Activated B cell treated with CpG ODN at 0.5 μM for 24 hours (primary cell): ENCODE measurements around the gene PLCH1. TPM values are rescaled to one million over a fixed set of nuclear protein-coding genes. Genes with fewer than 3 reads are reported as not detected.

Source experiments
- ATAC-seq: fragments of 200-7000 bp; cut with Tn5 transposase; one replicate; pipeline ENCODE4 v1.10.0; 2021; ENCODE audit warnings: low read depth, mild to moderate bottlenecking, moderate library complexity
- CTCF ChIA-PET: fragments of 350-600 bp; sonication (Branson Sonifier 250); formaldehyde crosslinking; loops from one replicate; lab custom pipeline; 2021; ENCODE audit warnings: antibody characterized with exemption; lab: Charles Lee
- POLR2A ChIA-PET: fragments of 350-600 bp; sonication (Branson Sonifier 250); formaldehyde crosslinking; loops from one replicate; lab custom pipeline; 2021; ENCODE audit warnings: antibody characterized with exemption; lab: Charles Lee
- DNase-seq: peaks from one replicate; pipeline ENCODE4 v3.0.0; 2022
- H3K27ac Mint-ChIP-seq: one replicate; pipeline ENCODE4 v1.8.0; 2020; ENCODE audit warnings: mixed read lengths
- H3K27me3 Mint-ChIP-seq: one replicate; pipeline ENCODE4 v1.8.0; 2021; ENCODE audit warnings: mixed read lengths
- H3K36me3 Mint-ChIP-seq: one replicate; pipeline ENCODE4 v1.8.0; 2021; ENCODE audit warnings: low read depth, mixed read lengths
- H3K4me1 Mint-ChIP-seq: one replicate; pipeline ENCODE4 v1.8.0; 2021; ENCODE audit warnings: mixed read lengths
- H3K4me3 Mint-ChIP-seq: one replicate; pipeline ENCODE4 v1.8.0; 2020; ENCODE audit warnings: mild to moderate bottlenecking, mixed read lengths
- H3K9me3 Mint-ChIP-seq: one replicate; pipeline ENCODE4 v1.8.0; 2020; ENCODE audit warnings: mixed read lengths
- intact Hi-C: fragments of 100-400 bp; cut with micrococcal nuclease; formaldehyde crosslinking; loops from one replicate; pipeline ENCODE4 v1.15.1; 2024
- total RNA-seq: library from RNA; stranded (reverse); gene quantifications from 2 replicates; pipeline ENCODE4 v1.2.3, GENCODE V29; 2022
- TF ChIP-seq, protein P1 (sequence below): fragments of 200-600 bp; IDR thresholded peaks from one replicate; pipeline ENCODE4 v1.8.0; 2022; ENCODE audit warnings: antibody characterized with exemption, mild to moderate bottlenecking

The PLCH1 gene
- total RNA-seq, 1 donor from 2014 or later = 0.27 TPM

DNA sequence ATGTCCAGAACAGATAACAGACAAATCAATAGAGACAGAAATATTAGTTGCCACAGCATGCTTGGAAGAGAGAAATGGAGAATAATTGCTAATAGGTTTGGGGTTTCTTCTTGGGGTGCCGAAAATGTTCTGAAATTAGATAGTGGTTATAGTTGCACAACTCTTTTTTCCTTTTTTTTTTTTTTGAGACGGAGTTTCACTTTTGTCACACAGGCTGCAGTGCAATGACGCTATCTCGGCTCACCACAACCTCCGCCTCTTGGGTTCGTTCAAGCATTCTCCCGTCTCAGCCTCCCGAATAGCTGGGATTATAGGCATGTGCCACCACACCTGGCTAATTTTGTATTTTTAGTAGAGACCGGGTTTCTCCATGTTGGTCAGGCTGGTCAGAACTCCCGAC is 163.3 kb downstream of the PLCH1 start:
- CTCF ChIA-PET = no interaction called here
- no peaks in the 10 kb centered on the region for H3K4me1 Mint-ChIP-seq
- TF ChIP-seq, protein P1, sequence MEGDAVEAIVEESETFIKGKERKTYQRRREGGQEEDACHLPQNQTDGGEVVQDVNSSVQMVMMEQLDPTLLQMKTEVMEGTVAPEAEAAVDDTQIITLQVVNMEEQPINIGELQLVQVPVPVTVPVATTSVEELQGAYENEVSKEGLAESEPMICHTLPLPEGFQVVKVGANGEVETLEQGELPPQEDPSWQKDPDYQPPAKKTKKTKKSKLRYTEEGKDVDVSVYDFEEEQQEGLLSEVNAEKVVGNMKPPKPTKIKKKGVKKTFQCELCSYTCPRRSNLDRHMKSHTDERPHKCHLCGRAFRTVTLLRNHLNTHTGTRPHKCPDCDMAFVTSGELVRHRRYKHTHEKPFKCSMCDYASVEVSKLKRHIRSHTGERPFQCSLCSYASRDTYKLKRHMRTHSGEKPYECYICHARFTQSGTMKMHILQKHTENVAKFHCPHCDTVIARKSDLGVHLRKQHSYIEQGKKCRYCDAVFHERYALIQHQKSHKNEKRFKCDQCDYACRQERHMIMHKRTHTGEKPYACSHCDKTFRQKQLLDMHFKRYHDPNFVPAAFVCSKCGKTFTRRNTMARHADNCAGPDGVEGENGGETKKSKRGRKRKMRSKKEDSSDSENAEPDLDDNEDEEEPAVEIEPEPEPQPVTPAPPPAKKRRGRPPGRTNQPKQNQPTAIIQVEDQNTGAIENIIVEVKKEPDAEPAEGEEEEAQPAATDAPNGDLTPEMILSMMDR = no peak
- intact Hi-C loops = no loop called here
- ATAC-seq = no peak
- no peaks in the 10 kb centered on the region for H3K9me3 Mint-ChIP-seq
- no peaks in the 10 kb centered on the region for H3K27me3 Mint-ChIP-seq
- no peaks in the 10 kb centered on the region for H3K36me3 Mint-ChIP-seq
- no peak overlapping the region for H3K27ac Mint-ChIP-seq
- DNase-seq = no peak
- no peak overlapping the region for H3K4me3 Mint-ChIP-seq
- POLR2A ChIA-PET = no interaction called here

DNA sequence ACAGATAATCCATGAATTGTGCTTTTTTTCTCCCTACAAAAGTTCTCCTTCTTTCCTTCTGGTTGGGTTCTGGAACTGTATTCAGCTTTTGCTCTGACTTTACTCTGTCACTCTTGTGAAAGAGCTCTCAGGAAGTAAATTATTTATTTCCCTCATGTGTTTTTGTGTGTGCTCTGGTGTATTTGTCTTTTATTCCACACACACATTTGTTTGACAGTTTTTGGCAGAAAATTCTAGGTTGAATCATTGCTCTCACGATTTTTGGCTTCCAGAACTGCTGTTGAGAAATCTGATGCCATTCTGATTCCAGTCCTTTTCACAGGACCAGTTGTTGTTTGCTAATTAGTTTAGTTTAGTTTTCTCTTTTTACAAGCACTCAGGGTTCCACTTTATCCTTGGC is 172.8 kb downstream of the PLCH1 start:
- no peaks in the 10 kb centered on the region for H3K4me1 Mint-ChIP-seq
- peaks cover 5% of the 10 kb centered on the region for H3K27me3 Mint-ChIP-seq
- intact Hi-C loops = no loop called here
- ChIA-PET POLR2A (no interaction called here), CTCF (no interaction called here)
- no peak overlapping the region for H3K27ac Mint-ChIP-seq
- DNase-seq = no peak
- no peaks in the 10 kb centered on the region for H3K36me3 Mint-ChIP-seq
- TF ChIP-seq, protein P1 = no peak
- no peak for ATAC-seq
- H3K9me3 Mint-ChIP-seq = no peaks in the 10 kb centered on the region
- H3K4me3 Mint-ChIP-seq = no peak overlapping the region

DNA sequence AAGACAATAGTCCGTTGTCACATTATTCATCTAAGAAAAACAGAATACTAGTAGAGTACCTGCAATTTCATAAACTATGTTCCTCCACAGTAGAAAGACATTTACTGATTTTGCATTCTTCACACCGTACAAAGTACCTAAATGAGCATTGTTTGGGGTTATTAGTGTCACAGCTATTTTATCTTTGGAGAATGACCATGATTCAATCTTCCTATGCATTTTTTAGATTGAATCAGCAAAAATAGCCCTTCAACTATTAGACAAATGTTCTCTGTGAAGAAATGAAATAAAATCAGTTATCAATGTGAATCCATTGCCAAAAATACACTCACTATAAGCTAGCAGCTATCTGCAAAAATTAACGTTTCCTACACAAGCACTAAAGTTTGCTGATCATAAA is 176.6 kb downstream of the PLCH1 start:
- TF ChIP-seq, protein P1 = no peak
- CTCF ChIA-PET = interaction anchor here (0.6 kb wide), 1 partner anchor 754 kb away, joined by 3 read pairs; no protein-coding TSS in a partner anchor

DNA sequence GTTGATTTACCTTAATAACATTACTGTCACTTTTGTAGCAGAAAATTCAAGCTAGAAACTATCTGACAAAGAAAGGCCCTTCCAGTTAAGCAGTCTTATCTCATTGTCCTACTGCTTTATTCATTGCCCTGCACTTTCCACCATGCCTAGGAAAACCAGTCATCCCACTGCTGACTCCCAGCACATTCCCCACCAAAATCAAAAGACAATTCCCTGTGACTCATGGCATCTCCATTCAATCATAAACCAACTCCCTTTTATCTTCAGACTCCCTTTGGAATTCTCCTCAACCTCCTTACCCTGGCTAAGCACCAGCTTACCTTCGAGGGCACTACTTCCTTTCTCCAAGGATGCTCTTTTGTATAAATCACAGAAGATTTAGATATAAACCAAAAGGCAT is 184.3 kb downstream of the PLCH1 start:
- H3K9me3 Mint-ChIP-seq = no peaks in the 10 kb centered on the region
- ChIA-PET POLR2A (no interaction called here), CTCF (no interaction called here)
- DNase-seq = no peak
- no peaks in the 10 kb centered on the region for H3K27me3 Mint-ChIP-seq
- no peak for ATAC-seq
- TF ChIP-seq, protein P1 = no peak
- no peaks in the 10 kb centered on the region for H3K36me3 Mint-ChIP-seq
- intact Hi-C loops = no loop called here
- H3K27ac Mint-ChIP-seq = no peak overlapping the region
- H3K4me1 Mint-ChIP-seq = no peaks in the 10 kb centered on the region
- H3K4me3 Mint-ChIP-seq = no peak overlapping the region

More for the DNA sequence above, 176.6 kb downstream of the PLCH1 start:
- Mint-ChIP-seq H3K27me3 (no peaks in the 10 kb centered on the region), H3K4me3 (no peak overlapping the region), H3K9me3 (no peaks in the 10 kb centered on the region), H3K36me3 (no peaks in the 10 kb centered on the region), H3K27ac (no peak overlapping the region), H3K4me1 (no peaks in the 10 kb centered on the region)
- ATAC-seq (no peak), DNase-seq (no peak)
- POLR2A ChIA-PET = no interaction called here
- intact Hi-C loops = no loop called here

DNA sequence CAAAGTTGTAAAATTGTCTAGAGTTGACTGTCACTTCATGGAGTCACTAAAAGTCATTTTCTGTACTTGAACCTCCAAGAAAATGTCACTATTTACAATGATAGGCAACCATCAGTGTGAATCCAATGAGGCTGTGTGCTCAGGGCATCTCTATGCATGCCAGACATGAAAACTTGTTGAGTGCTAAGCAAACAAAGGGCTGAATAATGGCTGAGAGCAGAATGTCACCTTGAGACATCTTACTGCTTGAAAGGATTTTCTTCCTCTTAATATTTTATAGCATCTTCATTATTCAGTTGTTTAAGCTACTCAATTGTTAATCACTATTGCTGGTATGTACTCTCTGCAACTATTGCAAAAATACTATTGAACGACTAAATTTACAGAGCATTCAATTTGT is 184.7 kb downstream of the PLCH1 start:
- intact Hi-C loops = no loop called here
- DNase-seq (no peak), ATAC-seq (no peak)
- Mint-ChIP-seq H3K9me3 (no peaks in the 10 kb centered on the region), H3K4me1 (peaks cover 2% of the 10 kb centered on the region), H3K36me3 (no peaks in the 10 kb centered on the region), H3K27ac (no peak overlapping the region), H3K4me3 (no peak overlapping the region), H3K27me3 (no peaks in the 10 kb centered on the region)
- POLR2A ChIA-PET = no interaction called here
- TF ChIP-seq, protein P1 = no peak
- CTCF ChIA-PET = no interaction called here
